MV-4-11 (cell line): Measurements from ENCODE around the gene LINC00632.
"Not testable (repeated sequence)": the region's sequence is repeated elsewhere in the genome, so short reads cannot be mapped to it uniquely, and the experiment has no call there.

Source experiments
- DNase-seq: peaks from one replicate; lab custom pipeline; 2025; lab: John Stamatoyannopoulos, UW

LINC00632 gene

GRCh38 chrX:140709421-140709846 lies at the start of gene LINC00632:
TSS of gene LINC00632 (plus strand) at chrX:140709759.
- no peak for DNase-seq

- DNase-seq, result no peak
Observed at GRCh38 chrX:140661643-140662042, 47.9 kb upstream of the LINC00632 start.

GRCh38 chrX:140664939-140665338 lies 44.6 kb upstream of the LINC00632 start:
- DNase-seq, result peak; percentile 1

- DNase-seq, result no peak
Observed at GRCh38 chrX:140672840-140673731, 36.5 kb upstream of the LINC00632 start.

GRCh38 chrX:140687706-140688105 lies 21.9 kb upstream of the LINC00632 start:
- no peak for DNase-seq

GRCh38 chrX:140691596-140691995 lies 18.0 kb upstream of the LINC00632 start:
- DNase-seq, result not testable (repeated sequence)

GRCh38 chrX:140697618-140698017 lies 11.9 kb upstream of the LINC00632 start:
- DNase-seq, result no peak

GRCh38 chrX:140701480-140701879 lies 8.1 kb upstream of the LINC00632 start:
- DNase-seq, result no peak

- DNase-seq, result no peak
Observed at GRCh38 chrX:140710710-140711109, 1.2 kb downstream of the LINC00632 start.

- DNase-seq, result no peak
Observed at GRCh38 chrX:140711894-140712293, 2.3 kb downstream of the LINC00632 start.

GRCh38 chrX:140712413-140713173 lies 3.0 kb downstream of the LINC00632 start:
- peak; percentile 14 for DNase-seq

- no peak for DNase-seq
Observed at GRCh38 chrX:140713174-140713539, 3.6 kb downstream of the LINC00632 start.

GRCh38 chrX:140715787-140716186 lies 6.2 kb downstream of the LINC00632 start:
- DNase-seq, result no peak

- DNase-seq, result no peak
Observed at GRCh38 chrX:140723121-140723715, 13.7 kb downstream of the LINC00632 start.

- no peak for DNase-seq
Observed at GRCh38 chrX:140724309-140724708, 14.8 kb downstream of the LINC00632 start.

GRCh38 chrX:140724736-140725135 lies 15.2 kb downstream of the LINC00632 start:
- no peak for DNase-seq

GRCh38 chrX:140725500-140725899 lies 15.9 kb downstream of the LINC00632 start:
- no peak for DNase-seq

- peak; percentile 29 for DNase-seq
Observed at GRCh38 chrX:140733766-140734342, 24.3 kb downstream of the LINC00632 start.

- no peak for DNase-seq
Observed at GRCh38 chrX:140744085-140744484, 34.5 kb downstream of the LINC00632 start.

GRCh38 chrX:140756941-140757340 lies 47.4 kb downstream of the LINC00632 start:
- DNase-seq, result no peak

GRCh38 chrX:140762061-140762460 lies 52.5 kb downstream of the LINC00632 start:
- DNase-seq, result peak; percentile 27

- DNase-seq, result no peak
Observed at GRCh38 chrX:140764401-140764919, 54.9 kb downstream of the LINC00632 start.
